Prostate gland (tissue), 2 donors: Measurements from ENCODE around the gene MED9.
A peak's percentile ranks its signal among the peaks of the same experiment; 100 is the strongest.

ENCODE experiments used
- CTCF ChIP-seq, 4 experiments: fragments of 200-600 bp in 2 of 4; fragments of 450-650 bp in 2 of 4; sonication (generic) in 2 of 4; IDR thresholded peaks; 1 replicate in 3 of 4; 2 replicates in 1 of 4; pipeline ENCODE4 v1.5.1; 2016 to 2019; ENCODE audit warnings: antibody characterized with exemption in 4 of 4, mild to moderate bottlenecking in 2 of 4, moderate library complexity in 2 of 4
- POLR2A ChIP-seq: fragments of 450-650 bp; IDR thresholded peaks from one replicate; pipeline ENCODE4 v1.6.1; 2016; ENCODE audit warnings: antibody characterized with exemption, mild to moderate bottlenecking
- POLR2AphosphoS5 ChIP-seq: sonication (generic); formaldehyde crosslinking; IDR thresholded peaks from one replicate; pipeline ENCODE4 v1.6.1; 2017; ENCODE audit warnings: antibody characterized with exemption

- TF ChIP-seq CTCF (IDR thresholded peaks at IDR 0.05), result no peak
- TF ChIP-seq POLR2A, result peak; percentile 7
- TF ChIP-seq POLR2AphosphoS5, result no peak
These were observed 20.5 kb downstream of the MED9 start for GRCh38 chr17:17497065-17497844.
